Neural crest cell (in vitro differentiated cells): ENCODE data around the gene LRRC74B. TPM values are rescaled to one million over a fixed set of nuclear protein-coding genes. Genes with fewer than 3 reads are reported as not detected.

Experiments
- DNase-seq: peaks from one replicate; pipeline ENCODE4 v3.0.0; 2021; ENCODE audit warnings: low read depth, mixed read lengths, low spot score
- H3K27ac Mint-ChIP-seq: one replicate; pipeline ENCODE4 v1.8.0; 2021; ENCODE audit warnings: mild to moderate bottlenecking, mixed read lengths; ENCODE audit not compliant: unreplicated experiment
- H3K27me3 Mint-ChIP-seq: 2 replicates; pipeline ENCODE4 v1.8.0; 2021; ENCODE audit warnings: low read depth, mild to moderate bottlenecking, mixed read lengths
- H3K36me3 Mint-ChIP-seq: 2 replicates; pipeline ENCODE4 v1.8.0; 2021; ENCODE audit warnings: low read depth, mild to moderate bottlenecking, mixed read lengths
- H3K4me1 Mint-ChIP-seq: 2 replicates; pipeline ENCODE4 v1.8.0; 2021; ENCODE audit warnings: mixed read lengths
- H3K4me3 Mint-ChIP-seq: one replicate; pipeline ENCODE4 v1.8.0; 2021; ENCODE audit warnings: mild to moderate bottlenecking, mixed read lengths
- H3K9me3 Mint-ChIP-seq: 2 replicates; pipeline ENCODE4 v1.8.0; 2021; ENCODE audit warnings: mixed read lengths
- long read RNA-seq: library from polyadenylated mRNA; unstranded; transcript quantifications from one replicate; pipeline ENCODE4 v2.0.0, GENCODE V29; 2020
- total RNA-seq: library from RNA; stranded (reverse); gene quantifications from 2 replicates; pipeline ENCODE4 v1.2.1, GENCODE V29; 2021
- TF ChIP-seq, protein P1 (sequence below): fragments of 200-600 bp; sonication (generic); conservative IDR thresholded peaks from 2 replicates; pipeline ENCODE4 v1.5.0; 2021; ENCODE audit warnings: antibody characterized with exemption, mild to moderate bottlenecking

LRRC74B gene
- not detected in 2 replicates for total RNA-seq
- long read RNA-seq, result 0 reads

GRCh38 chr22:21045585-21046294 lies at the start of gene LRRC74B:
Gene LRRC74B, plus strand, starts transcription at chr22:21045946. Its CDS starts 41 bp downstream, at chr22:21045987.
- TF ChIP-seq, protein P1, sequence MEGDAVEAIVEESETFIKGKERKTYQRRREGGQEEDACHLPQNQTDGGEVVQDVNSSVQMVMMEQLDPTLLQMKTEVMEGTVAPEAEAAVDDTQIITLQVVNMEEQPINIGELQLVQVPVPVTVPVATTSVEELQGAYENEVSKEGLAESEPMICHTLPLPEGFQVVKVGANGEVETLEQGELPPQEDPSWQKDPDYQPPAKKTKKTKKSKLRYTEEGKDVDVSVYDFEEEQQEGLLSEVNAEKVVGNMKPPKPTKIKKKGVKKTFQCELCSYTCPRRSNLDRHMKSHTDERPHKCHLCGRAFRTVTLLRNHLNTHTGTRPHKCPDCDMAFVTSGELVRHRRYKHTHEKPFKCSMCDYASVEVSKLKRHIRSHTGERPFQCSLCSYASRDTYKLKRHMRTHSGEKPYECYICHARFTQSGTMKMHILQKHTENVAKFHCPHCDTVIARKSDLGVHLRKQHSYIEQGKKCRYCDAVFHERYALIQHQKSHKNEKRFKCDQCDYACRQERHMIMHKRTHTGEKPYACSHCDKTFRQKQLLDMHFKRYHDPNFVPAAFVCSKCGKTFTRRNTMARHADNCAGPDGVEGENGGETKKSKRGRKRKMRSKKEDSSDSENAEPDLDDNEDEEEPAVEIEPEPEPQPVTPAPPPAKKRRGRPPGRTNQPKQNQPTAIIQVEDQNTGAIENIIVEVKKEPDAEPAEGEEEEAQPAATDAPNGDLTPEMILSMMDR, result no peak
- no peaks in the 10 kb centered on the region for H3K36me3 Mint-ChIP-seq
- no peaks in the 10 kb centered on the region for H3K9me3 Mint-ChIP-seq
- no peaks in the 10 kb centered on the region for H3K27me3 Mint-ChIP-seq
- peak within 1 kb of the TSS; percentile 91 for H3K27ac Mint-ChIP-seq
- DNase-seq, result peak; percentile 92
- peaks cover 28% of the 10 kb centered on the region for H3K4me1 Mint-ChIP-seq
- H3K4me3 Mint-ChIP-seq, result peak within 1 kb of the TSS; percentile 79

GRCh38 chr22:20996031-20996410 lies 49.7 kb upstream of the LRRC74B start:
- H3K27me3 Mint-ChIP-seq, result no peaks in the 10 kb centered on the region
- peak overlapping the region; percentile 77 for H3K4me3 Mint-ChIP-seq
- H3K4me1 Mint-ChIP-seq, result peaks cover 6% of the 10 kb centered on the region
- no peak for DNase-seq
- TF ChIP-seq, protein P1, result no peak
- no peak overlapping the region for H3K27ac Mint-ChIP-seq
- no peaks in the 10 kb centered on the region for H3K36me3 Mint-ChIP-seq
- H3K9me3 Mint-ChIP-seq, result no peaks in the 10 kb centered on the region

- H3K4me3 Mint-ChIP-seq, result peak overlapping the region; percentile 77
- no peak for DNase-seq
- H3K9me3 Mint-ChIP-seq, result no peaks in the 10 kb centered on the region
- no peak overlapping the region for H3K27ac Mint-ChIP-seq
- no peaks in the 10 kb centered on the region for H3K36me3 Mint-ChIP-seq
- H3K4me1 Mint-ChIP-seq, result peaks cover 13% of the 10 kb centered on the region
- H3K27me3 Mint-ChIP-seq, result peaks cover 3% of the 10 kb centered on the region
- TF ChIP-seq, protein P1, result no peak
Observed at GRCh38 chr22:20996598-20997535, 48.9 kb upstream of the LRRC74B start.

DNA sequence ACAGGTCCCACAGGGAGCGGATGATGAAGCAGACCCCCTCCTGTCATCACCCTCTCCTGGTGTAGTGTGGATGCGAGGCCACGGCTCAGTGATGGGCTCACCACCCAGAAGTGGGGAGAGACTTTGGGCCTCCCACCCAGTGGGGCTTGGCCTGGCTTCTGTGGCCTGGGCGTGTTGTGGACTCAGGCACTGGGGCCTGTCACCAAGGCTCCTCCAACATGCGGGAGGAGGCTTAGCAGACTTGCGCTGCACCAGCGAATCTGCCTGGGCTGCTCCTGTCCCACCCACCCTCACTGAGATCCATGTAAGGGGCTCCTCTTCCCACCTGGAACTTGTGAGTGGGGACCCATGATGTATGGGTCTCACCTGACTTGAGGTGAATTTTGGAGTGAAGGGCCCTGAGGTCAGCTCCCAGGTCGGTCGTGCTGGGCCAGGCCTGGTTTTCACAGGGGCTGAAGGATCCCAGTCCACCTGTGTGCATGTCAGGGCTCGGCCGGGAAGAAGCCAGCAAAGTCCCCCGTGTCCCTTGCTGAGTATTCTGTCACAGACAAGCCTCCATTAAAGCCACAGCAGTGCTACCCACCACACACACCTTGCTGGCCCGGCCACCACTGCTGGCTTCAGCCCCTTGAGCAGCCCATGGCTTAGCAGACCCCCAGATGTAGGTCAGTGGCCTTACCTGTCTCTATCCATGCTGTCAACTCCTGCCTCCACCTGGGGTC lies 48.0 kb upstream of the LRRC74B start:
- peaks cover 5% of the 10 kb centered on the region for H3K27me3 Mint-ChIP-seq
- no peak for DNase-seq
- H3K4me1 Mint-ChIP-seq, result peaks cover 15% of the 10 kb centered on the region
- no peaks in the 10 kb centered on the region for H3K36me3 Mint-ChIP-seq
- H3K9me3 Mint-ChIP-seq, result no peaks in the 10 kb centered on the region
- TF ChIP-seq, protein P1, result no peak
- H3K4me3 Mint-ChIP-seq, result peak overlapping the region; percentile 23
- H3K27ac Mint-ChIP-seq, result no peak overlapping the region
